Left lung (tissue), 14 donors: ENCODE data around the gene WDPCP. TPM values are rescaled to one million over a fixed set of nuclear protein-coding genes. Genes with fewer than 3 reads are reported as not detected.

Experiments
- ATAC-seq: fragments of 200-7000 bp; cut with Tn5 transposase; one replicate; pipeline ENCODE4 v1.9.1; 2020; ENCODE audit warnings: moderate library complexity
- DNase-seq, 4 donors: peaks; one replicate each; pipeline ENCODE4 v3.0.0-alpha.2; 2013 to 2020
- H3K27ac ChIP-seq, 2 donors: fragments of 200-600 bp; sonication (generic) in 1 of 2; one replicate each; pipeline versions ENCODE4 v1.5.0 to v1.8.0; 2020 to 2021
- H3K27me3 ChIP-seq, 2 donors: fragments of 200-600 bp; sonication (generic) in 1 of 2; one replicate each; pipeline versions ENCODE4 v1.5.0 to v1.8.0; 2020 to 2021
- H3K36me3 ChIP-seq, 2 donors: fragments of 200-600 bp; sonication (generic) in 1 of 2; one replicate each; pipeline versions ENCODE4 v1.5.0 to v1.8.0; 2020 to 2021
- H3K4me1 ChIP-seq, 2 donors: fragments of 200-600 bp; one replicate each; pipeline ENCODE4 v1.8.0; 2021
- H3K4me3 ChIP-seq, 2 donors: fragments of 200-600 bp; sonication (generic) in 1 of 2; one replicate each; pipeline versions ENCODE4 v1.5.0 to v1.8.0; 2020 to 2021; ENCODE audit warnings: mild to moderate bottlenecking in 1 of 2
- H3K9me3 ChIP-seq, 2 donors: fragments of 200-600 bp; sonication (generic) in 1 of 2; one replicate each; pipeline versions ENCODE4 v1.5.0 to v1.8.0; 2020 to 2021
- intact Hi-C, 2 donors: fragments of 100-400 bp; cut with DNase I; formaldehyde crosslinking; loops; one replicate each; pipeline versions ENCODE4 v1.11.2 to v1.14.2; 2022
- long read RNA-seq, 12 donors: library from polyadenylated mRNA in 2 of 12; unstranded in 2 of 12; transcript quantifications; one replicate each; pipeline ENCODE4 v2.0.0 and lab custom pipeline, GENCODE V29; 2019 to 2026
- polyA plus RNA-seq, 6 donors: library from polyadenylated mRNA; unstranded; fragments of 120-200 nt; gene quantifications; one replicate each; pipeline ENCODE4 v1.2.1, GENCODE V29; 2013; ENCODE audit not compliant: insufficient read length in 6 of 6
- total RNA-seq, 2 donors: library from RNA; stranded (reverse); fragmentation: NEBNext Ultra II Directional; extraction: Animal tissue kit (Norgen Biotek cat#: 25700); gene quantifications; one replicate each; pipeline ENCODE4 v1.2.1, GENCODE V29; 2021
- TF ChIP-seq, protein P1 (sequence below), 2 donors: fragments of 200-600 bp; sonication (generic) in 1 of 2; IDR thresholded peaks; one replicate each; pipeline versions ENCODE4 v1.5.0 to v1.8.0; 2021; ENCODE audit warnings: antibody characterized with exemption in 2 of 2
- donor health status: DM: no; HTN: yes; CAD: no.
- donor health status: DM: no; HTN: no; CAD: no.

WDPCP gene, protein sequence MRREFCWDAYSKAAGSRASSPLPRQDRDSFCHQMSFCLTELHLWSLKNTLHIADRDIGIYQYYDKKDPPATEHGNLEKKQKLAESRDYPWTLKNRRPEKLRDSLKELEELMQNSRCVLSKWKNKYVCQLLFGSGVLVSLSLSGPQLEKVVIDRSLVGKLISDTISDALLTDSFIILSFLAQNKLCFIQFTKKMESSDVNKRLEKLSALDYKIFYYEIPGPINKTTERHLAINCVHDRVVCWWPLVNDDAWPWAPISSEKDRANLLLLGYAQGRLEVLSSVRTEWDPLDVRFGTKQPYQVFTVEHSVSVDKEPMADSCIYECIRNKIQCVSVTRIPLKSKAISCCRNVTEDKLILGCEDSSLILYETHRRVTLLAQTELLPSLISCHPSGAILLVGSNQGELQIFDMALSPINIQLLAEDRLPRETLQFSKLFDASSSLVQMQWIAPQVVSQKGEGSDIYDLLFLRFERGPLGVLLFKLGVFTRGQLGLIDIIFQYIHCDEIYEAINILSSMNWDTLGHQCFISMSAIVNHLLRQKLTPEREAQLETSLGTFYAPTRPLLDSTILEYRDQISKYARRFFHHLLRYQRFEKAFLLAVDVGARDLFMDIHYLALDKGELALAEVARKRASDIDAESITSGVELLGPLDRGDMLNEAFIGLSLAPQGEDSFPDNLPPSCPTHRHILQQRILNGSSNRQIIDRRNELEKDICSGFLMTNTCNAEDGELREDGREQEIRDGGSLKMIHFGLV
- total RNA-seq (10 to 100 TPM in 1 of 2 donors, 1 to 10 TPM in 1; 9.0 to 10.8 TPM), polyA plus RNA-seq (10 to 100 TPM; 13.0 to 17.5 (median 15.8) TPM)
- long read RNA-seq, donor 1, partial matches to known transcripts, result 516 of 637 reads
- long read RNA-seq, donor 1, other reads (novel, unspliced or antisense), result 121 of 637 reads
- long read RNA-seq, donor 2, partial matches to known transcripts, result 515 of 690 reads
- long read RNA-seq, donor 2, other reads (novel, unspliced or antisense), result 175 of 690 reads
- long read RNA-seq, donor 3, partial matches to known transcripts, result 0 of 2 reads
- long read RNA-seq, donor 3, other reads (novel, unspliced or antisense), result 0 of 2 reads
- long read RNA-seq, donor 4, partial matches to known transcripts, result 0 of 2 reads
- long read RNA-seq, donor 4, other reads (novel, unspliced or antisense), result 1 of 2 reads
- long read RNA-seq, donor 5, partial matches to known transcripts, result 5 of 5 reads
- long read RNA-seq, donor 5, other reads (novel, unspliced or antisense), result 0 of 5 reads
- long read RNA-seq, donor 6, partial matches to known transcripts, result 190 of 195 reads
- long read RNA-seq, donor 6, other reads (novel, unspliced or antisense), result 5 of 195 reads
- long read RNA-seq, donor 7, partial matches to known transcripts, result 0 of 2 reads
- long read RNA-seq, donor 7, other reads (novel, unspliced or antisense), result 0 of 2 reads
- long read RNA-seq, donor 8, partial matches to known transcripts, result 0 of 1 reads
- long read RNA-seq, donor 8, other reads (novel, unspliced or antisense), result 0 of 1 reads
- long read RNA-seq, donor 9, result 0 reads
- long read RNA-seq, donor 10, partial matches to known transcripts, result 1 of 2 reads
- long read RNA-seq, donor 10, other reads (novel, unspliced or antisense), result 1 of 2 reads
- long read RNA-seq, donor 11, partial matches to known transcripts, result 860 of 1,168 reads
- long read RNA-seq, donor 11, other reads (novel, unspliced or antisense), result 307 of 1,168 reads
- long read RNA-seq, donor 12, result 0 reads

DNA sequence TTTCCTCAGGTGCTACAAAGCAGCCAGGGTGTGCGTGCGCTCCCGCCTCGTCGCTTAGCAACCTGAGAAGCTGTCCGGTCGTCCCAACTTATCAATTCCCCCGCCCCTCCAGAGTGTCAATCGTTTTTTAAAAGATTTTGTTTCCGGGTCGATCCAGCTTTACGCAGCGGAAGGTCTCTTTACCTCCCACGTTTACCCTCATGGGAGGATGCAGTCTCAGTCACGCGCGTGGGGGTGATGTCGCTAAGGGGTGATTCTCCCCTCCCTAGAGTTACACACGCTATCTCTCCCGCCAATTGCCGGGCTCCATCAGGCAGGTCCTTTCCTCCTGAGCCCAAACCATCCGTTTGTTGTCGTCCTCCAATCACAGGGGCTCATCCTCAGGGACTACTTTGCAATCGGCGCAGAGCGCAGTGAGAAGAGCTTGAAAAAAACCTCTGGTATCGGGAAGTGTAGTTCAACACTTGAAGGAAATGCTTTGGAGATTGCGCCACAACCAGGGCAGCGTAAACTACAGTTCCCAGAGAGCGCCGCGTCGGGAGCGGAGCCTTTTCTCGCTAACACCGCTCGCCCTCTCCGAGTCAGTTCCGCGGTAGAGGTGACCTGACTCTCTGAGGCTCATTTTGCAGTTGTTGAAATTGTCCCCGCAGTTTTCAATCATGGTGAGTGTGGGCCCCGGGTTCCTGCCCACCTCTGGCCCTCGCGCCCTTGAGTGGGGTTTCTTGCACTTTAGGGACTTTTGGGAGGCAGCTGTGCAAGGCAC lies at the start of gene WDPCP, which contains the start of gene MDH1:
Gene WDPCP, minus strand, starts transcription at position 93 of the 763 bp plus-strand sequence. CDS start 206 bp downstream, outside the sequence.
Gene MDH1, plus strand, starts transcription at position 579 of the 763 bp plus-strand sequence. Its CDS starts 81 bp downstream, at position 660.
- peaks cover 0 to 5% of the 10 kb centered on the region in 2 donors for H3K36me3 ChIP-seq
- H3K4me3 ChIP-seq, result peak within 1 kb of the TSS; percentile 59 to 72
- TF ChIP-seq, protein P1, sequence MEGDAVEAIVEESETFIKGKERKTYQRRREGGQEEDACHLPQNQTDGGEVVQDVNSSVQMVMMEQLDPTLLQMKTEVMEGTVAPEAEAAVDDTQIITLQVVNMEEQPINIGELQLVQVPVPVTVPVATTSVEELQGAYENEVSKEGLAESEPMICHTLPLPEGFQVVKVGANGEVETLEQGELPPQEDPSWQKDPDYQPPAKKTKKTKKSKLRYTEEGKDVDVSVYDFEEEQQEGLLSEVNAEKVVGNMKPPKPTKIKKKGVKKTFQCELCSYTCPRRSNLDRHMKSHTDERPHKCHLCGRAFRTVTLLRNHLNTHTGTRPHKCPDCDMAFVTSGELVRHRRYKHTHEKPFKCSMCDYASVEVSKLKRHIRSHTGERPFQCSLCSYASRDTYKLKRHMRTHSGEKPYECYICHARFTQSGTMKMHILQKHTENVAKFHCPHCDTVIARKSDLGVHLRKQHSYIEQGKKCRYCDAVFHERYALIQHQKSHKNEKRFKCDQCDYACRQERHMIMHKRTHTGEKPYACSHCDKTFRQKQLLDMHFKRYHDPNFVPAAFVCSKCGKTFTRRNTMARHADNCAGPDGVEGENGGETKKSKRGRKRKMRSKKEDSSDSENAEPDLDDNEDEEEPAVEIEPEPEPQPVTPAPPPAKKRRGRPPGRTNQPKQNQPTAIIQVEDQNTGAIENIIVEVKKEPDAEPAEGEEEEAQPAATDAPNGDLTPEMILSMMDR (IDR thresholded peaks at IDR 0.05), result no peak
- ATAC-seq (peak; percentile 96), DNase-seq (peak; percentile 93 to 99 (median 96))
- peaks cover 4 to 44% of the 10 kb centered on the region in 2 donors for H3K4me1 ChIP-seq
- H3K9me3 ChIP-seq, result no peaks in the 10 kb centered on the region
- H3K27me3 ChIP-seq, result no peaks in the 10 kb centered on the region
- intact Hi-C loops, result no loop called here
- H3K27ac ChIP-seq, result peak within 1 kb of the TSS; percentile 82 to 85

DNA sequence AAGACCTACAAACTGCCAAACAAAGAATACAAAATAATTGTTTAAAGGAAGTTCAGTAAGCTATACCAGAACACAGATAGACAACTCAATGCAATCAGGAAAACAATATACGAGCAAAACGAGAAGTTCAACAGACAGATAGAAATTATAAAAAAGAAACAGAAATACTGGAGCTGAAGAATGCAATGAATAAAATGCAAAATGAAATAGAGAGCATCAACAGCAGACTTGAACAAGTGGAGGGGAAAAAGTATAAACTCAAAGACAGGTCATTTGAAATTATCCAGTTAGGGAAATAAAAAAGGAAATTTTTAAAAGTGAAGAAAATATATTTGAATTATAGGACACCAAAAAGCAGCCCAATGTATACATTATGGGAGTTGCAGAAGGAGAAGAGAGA lies 44.1 kb upstream of the WDPCP start:
- Histone ChIP-seq H3K27me3 (no peaks in the 10 kb centered on the region), H3K4me1 (no peaks in the 10 kb centered on the region), H3K27ac (no peak overlapping the region), H3K4me3 (no peak overlapping the region), H3K36me3 (no peaks in the 10 kb centered on the region), H3K9me3 (peaks cover 5 to 41% of the 10 kb centered on the region in 2 donors)
- DNase-seq, result no peak
- TF ChIP-seq, protein P1 (IDR thresholded peaks at IDR 0.05), result no peak
- no peak for ATAC-seq
- intact Hi-C loops, result no loop called here

DNA sequence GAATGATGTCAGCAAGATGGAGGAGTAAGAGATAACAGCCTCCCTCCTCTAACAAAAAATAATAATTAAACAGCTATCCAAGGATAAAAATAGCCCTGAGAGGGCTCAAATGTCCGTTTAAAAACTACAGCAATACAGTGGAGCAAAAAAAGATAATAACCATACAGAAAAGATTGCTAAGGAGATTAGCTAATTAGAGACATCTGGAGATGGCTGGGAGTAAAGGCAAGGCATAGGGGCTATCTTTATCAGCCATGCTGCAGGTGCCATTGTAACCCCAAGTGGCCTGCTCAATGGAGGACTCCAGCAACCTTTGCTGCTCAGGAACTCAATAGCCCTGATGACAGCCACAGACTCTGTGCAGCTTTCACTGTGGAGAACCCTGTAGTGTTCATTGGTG lies 43.2 kb upstream of the WDPCP start:
- TF ChIP-seq, protein P1 (IDR thresholded peaks at IDR 0.05), result no peak
- Histone ChIP-seq H3K4me1 (no peaks in the 10 kb centered on the region), H3K27ac (no peak overlapping the region), H3K4me3 (no peak overlapping the region), H3K36me3 (no peaks in the 10 kb centered on the region), H3K27me3 (no peaks in the 10 kb centered on the region), H3K9me3 (peaks cover 5 to 41% of the 10 kb centered on the region in 2 donors)
- ATAC-seq (no peak), DNase-seq (no peak)
- intact Hi-C loops, result no loop called here

DNA sequence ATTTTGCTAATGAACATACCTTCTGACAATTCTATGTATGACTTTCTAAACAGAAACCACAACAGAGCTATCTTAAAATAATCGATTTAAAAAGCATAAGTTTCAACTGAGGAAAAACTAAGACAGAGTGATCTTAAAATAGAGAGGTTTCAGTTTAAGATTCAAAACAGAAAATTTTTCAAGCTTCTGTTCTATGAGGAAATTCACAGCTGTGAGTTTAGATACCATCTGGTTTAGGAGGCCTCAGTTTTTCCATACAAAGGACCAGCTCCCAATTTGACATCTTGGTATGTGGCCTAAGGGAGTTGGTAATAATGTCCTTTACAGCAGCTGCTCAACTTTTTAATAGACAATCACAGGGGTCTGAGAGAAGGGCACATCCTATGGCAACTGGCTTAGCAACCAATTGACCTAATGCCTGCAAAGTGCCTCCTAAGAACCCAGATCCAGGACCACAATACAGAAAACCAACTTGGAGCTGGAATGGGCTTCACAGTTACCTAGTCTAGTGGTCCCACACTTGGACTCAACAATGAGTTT lies 40.2 kb upstream of the WDPCP start:
- intact Hi-C loops, result no loop called here

More for the DNA sequence above, 40.2 kb upstream of the WDPCP start:
- no peak overlapping the region for H3K4me3 ChIP-seq
- TF ChIP-seq, protein P1 (IDR thresholded peaks at IDR 0.05), result no peak
- ATAC-seq (no peak), DNase-seq (no peak)
- H3K36me3 ChIP-seq, result no peaks in the 10 kb centered on the region
- H3K9me3 ChIP-seq, result peaks cover 5 to 21% of the 10 kb centered on the region in 2 donors
- no peak overlapping the region for H3K27ac ChIP-seq
- H3K27me3 ChIP-seq, result no peaks in the 10 kb centered on the region
- H3K4me1 ChIP-seq, result no peaks in the 10 kb centered on the region
